Body of pancreas (tissue), 4 donors: ENCODE data around the gene ARHGAP15.

Experiments
- CTCF ChIP-seq, 7 experiments: fragments of 450-650 bp in 4 of 7; fragments of 200-600 bp in 3 of 7; sonication (generic) in 3 of 7; IDR thresholded peaks; one replicate each; pipeline ENCODE4 v1.5.1; 2016 to 2019; ENCODE audit warnings: antibody characterized with exemption in 7 of 7
- POLR2A ChIP-seq, 3 donors: fragments of 450-650 bp; IDR thresholded peaks; one replicate each; pipeline ENCODE4 v1.6.1; 2016; ENCODE audit warnings: antibody characterized with exemption in 3 of 3, mild to moderate bottlenecking in 2 of 3

- no peak for TF ChIP-seq POLR2A (IDR thresholded peaks at IDR 0.05)
- no peak for TF ChIP-seq CTCF (IDR thresholded peaks at IDR 0.05)
Measured at GRCh38 chr2:143347901-143348414, 218.7 kb downstream of the ARHGAP15 start.
